ENCODE results near the gene CDC42SE2. TPM values are rescaled to one million over a fixed set of nuclear protein-coding genes. Genes with fewer than 3 reads are reported as not detected.

CDC42SE2 gene
- polyA plus RNA-seq, 3 donors, result 34.4 to 135 (median 92.6) TPM

DNA sequence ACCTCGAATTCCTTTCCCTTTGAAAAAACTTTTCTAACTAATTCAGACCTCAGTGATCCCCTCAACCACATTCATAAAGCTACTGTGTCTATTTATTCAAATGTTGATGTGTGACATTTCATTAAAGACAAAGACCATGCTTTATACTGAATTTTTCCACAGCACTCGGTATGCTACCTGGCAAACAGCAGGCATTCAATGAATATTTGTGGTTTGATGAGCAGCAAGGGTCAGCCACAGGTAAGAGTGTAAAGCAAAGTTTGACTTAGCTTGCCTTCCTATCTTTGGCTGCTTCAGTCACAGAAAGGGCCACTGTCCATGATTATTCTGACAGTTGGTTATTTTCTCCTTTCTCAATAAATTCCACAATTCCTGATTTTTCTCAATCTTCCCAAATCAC lies 5.1 kb upstream of the CDC42SE2 start:
- WGBS (ENCODE audit: insufficient coverage), result no CpG with 5 or more reads among the region's 2 CpGs
- peak overlapping the region in 1 of 2 donors; percentile 84 for H3K27ac ChIP-seq (ENCODE audit: low read depth in 1 of 2, low read length in 2 of 2)
- no peaks in the 10 kb centered on the region for H3K27me3 ChIP-seq (ENCODE audit: control insufficient read depth in 2 of 2, insufficient read depth in 2 of 2, low read length in 2 of 2)
- no peaks in the 10 kb centered on the region for H3K9me3 Mint-ChIP-seq
- TF ChIP-seq, protein P1, sequence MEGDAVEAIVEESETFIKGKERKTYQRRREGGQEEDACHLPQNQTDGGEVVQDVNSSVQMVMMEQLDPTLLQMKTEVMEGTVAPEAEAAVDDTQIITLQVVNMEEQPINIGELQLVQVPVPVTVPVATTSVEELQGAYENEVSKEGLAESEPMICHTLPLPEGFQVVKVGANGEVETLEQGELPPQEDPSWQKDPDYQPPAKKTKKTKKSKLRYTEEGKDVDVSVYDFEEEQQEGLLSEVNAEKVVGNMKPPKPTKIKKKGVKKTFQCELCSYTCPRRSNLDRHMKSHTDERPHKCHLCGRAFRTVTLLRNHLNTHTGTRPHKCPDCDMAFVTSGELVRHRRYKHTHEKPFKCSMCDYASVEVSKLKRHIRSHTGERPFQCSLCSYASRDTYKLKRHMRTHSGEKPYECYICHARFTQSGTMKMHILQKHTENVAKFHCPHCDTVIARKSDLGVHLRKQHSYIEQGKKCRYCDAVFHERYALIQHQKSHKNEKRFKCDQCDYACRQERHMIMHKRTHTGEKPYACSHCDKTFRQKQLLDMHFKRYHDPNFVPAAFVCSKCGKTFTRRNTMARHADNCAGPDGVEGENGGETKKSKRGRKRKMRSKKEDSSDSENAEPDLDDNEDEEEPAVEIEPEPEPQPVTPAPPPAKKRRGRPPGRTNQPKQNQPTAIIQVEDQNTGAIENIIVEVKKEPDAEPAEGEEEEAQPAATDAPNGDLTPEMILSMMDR (IDR thresholded peaks at IDR 0.05), result no peak
- H3K27me3 Mint-ChIP-seq (ENCODE audit: low read depth in 3 of 3), result peaks cover 0 to 2% (median 0%) of the 10 kb centered on the region in 3 donors
- intact Hi-C loops (cut with micrococcal nuclease), result loop anchor here in 1 of 2 donors (10.0 kb wide), 1 partner anchor 94 kb away; the partner anchor contains the start of gene HINT1
- peaks cover 25% of the 10 kb centered on the region for H3K79me2 ChIP-seq (ENCODE audit: insufficient read depth, low read length)
- no peaks in the 10 kb centered on the region for H3K36me3 ChIP-seq (replicated peaks in 1 of 2; ENCODE audit: control insufficient read depth in 1 of 2, insufficient read depth in 2 of 2, low read length in 2 of 2)
- no peak for DNase-seq
- H3K4me3 ChIP-seq (replicated peaks in 1 of 3; ENCODE audit: low read depth in 2 of 3, low read length in 3 of 3), result peak overlapping the region in 1 of 3 experiments; percentile 51
- no peaks in the 10 kb centered on the region for H4K20me1 ChIP-seq (ENCODE audit: insufficient read depth, low read length)
- H3K27ac Mint-ChIP-seq, result peak overlapping the region in 5 of 7 donors; percentile 52 to 94 (median 87)
- no peaks in the 10 kb centered on the region for H3K9me3 ChIP-seq (replicated peaks in 1 of 2; ENCODE audit: control insufficient read depth in 1 of 2, insufficient read depth in 1 of 2, low read length in 2 of 2)
- H2AFZ ChIP-seq (ENCODE audit: insufficient read depth, low read depth, low read length, poor library complexity, severe bottlenecking), result no peak overlapping the region
- H3K4me3 Mint-ChIP-seq, result no peak overlapping the region
- H3K4me1 ChIP-seq (ENCODE audit: control insufficient read depth in 1 of 2, insufficient read depth in 2 of 2, low read length in 2 of 2), result peaks cover 52 to 58% of the 10 kb centered on the region in 2 donors
- H3K36me3 Mint-ChIP-seq, result no peaks in the 10 kb centered on the region
- no peak overlapping the region for H3K9ac ChIP-seq (ENCODE audit: insufficient read depth, low read length, poor library complexity, severe bottlenecking)
- peaks cover 49% of the 10 kb centered on the region for H3K4me1 Mint-ChIP-seq
- H3K4me2 ChIP-seq (replicated peaks; ENCODE audit: extremely low read depth, low read length, poor library complexity, severe bottlenecking), result peak overlapping the region; percentile 51

DNA sequence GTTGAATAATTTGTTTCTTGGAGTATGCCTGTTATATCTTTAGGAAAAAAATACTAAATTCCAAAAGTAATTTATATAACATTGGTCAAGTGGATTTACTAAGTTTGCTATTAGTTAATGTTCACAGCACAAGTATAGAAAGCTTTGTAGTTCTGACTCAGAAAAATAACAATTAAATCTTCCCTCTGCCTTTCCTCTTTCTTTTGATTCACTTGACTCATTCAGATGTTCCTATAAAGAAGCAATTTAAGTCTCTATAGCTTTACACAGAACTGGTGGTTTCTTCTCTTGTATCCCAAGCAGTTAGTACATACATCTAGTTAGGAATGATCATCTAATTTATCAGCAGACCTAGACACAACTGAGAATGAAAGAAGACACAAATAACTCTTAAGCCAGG lies 4.5 kb upstream of the CDC42SE2 start:
- H2AFZ ChIP-seq (ENCODE audit: insufficient read depth, low read depth, low read length, poor library complexity, severe bottlenecking), result no peak overlapping the region

More for the DNA sequence above, 4.5 kb upstream of the CDC42SE2 start:
- DNase-seq, result no peak
- Histone ChIP-seq H3K4me3 (replicated peaks in 1 of 3; ENCODE audit: low read depth in 2 of 3, low read length in 3 of 3) (no peak overlapping the region), H3K27ac (ENCODE audit: low read depth in 1 of 2, low read length in 2 of 2) (no peak overlapping the region), H3K9ac (ENCODE audit: insufficient read depth, low read length, poor library complexity, severe bottlenecking) (no peak overlapping the region), H3K4me1 (ENCODE audit: control insufficient read depth in 1 of 2, insufficient read depth in 2 of 2, low read length in 2 of 2) (peaks cover 46 to 52% of the 10 kb centered on the region in 2 donors), H3K4me2 (replicated peaks; ENCODE audit: extremely low read depth, low read length, poor library complexity, severe bottlenecking) (no peak overlapping the region), H3K27me3 (ENCODE audit: control insufficient read depth in 2 of 2, insufficient read depth in 2 of 2, low read length in 2 of 2) (no peaks in the 10 kb centered on the region), H3K79me2 (ENCODE audit: insufficient read depth, low read length) (peaks cover 26% of the 10 kb centered on the region), H3K36me3 (replicated peaks in 1 of 2; ENCODE audit: control insufficient read depth in 1 of 2, insufficient read depth in 2 of 2, low read length in 2 of 2) (no peaks in the 10 kb centered on the region), H4K20me1 (ENCODE audit: insufficient read depth, low read length) (no peaks in the 10 kb centered on the region), H3K9me3 (replicated peaks in 1 of 2; ENCODE audit: control insufficient read depth in 1 of 2, insufficient read depth in 1 of 2, low read length in 2 of 2) (no peaks in the 10 kb centered on the region)
- H3K36me3 Mint-ChIP-seq, result no peaks in the 10 kb centered on the region
- peaks cover 43% of the 10 kb centered on the region for H3K4me1 Mint-ChIP-seq
- intact Hi-C loops (cut with micrococcal nuclease), result loop anchor here in 1 of 2 donors (10.0 kb wide), 1 partner anchor 95 kb away; the partner anchor contains the start of gene HINT1
- H3K9me3 Mint-ChIP-seq, result no peaks in the 10 kb centered on the region
- no peak overlapping the region for H3K4me3 Mint-ChIP-seq
- H3K27ac Mint-ChIP-seq, result no peak overlapping the region
- H3K27me3 Mint-ChIP-seq (ENCODE audit: low read depth in 3 of 3), result peaks cover 0 to 2% (median 0%) of the 10 kb centered on the region in 3 donors
- TF ChIP-seq, protein P1 (IDR thresholded peaks at IDR 0.05), result no peak
